GM23338 (cell line): Measurements from ENCODE around the gene RBM19. TPM values are rescaled to one million over a fixed set of nuclear protein-coding genes. Genes with fewer than 3 reads are reported as not detected.

Source experiments
- ATAC-seq: fragments of 200-7000 bp; cut with Tn5 transposase; 3 replicates; pipeline ENCODE4 v1.9.1; 2020
- DNase-seq: peaks from one replicate; pipeline ENCODE4 v3.0.0-alpha.2; 2015; ENCODE audit warnings: low spot score
- H2AFZ ChIP-seq: fragments of 200-600 bp; sonication (generic); 2 replicates; pipeline ENCODE4 v1.8.0; 2016; ENCODE audit warnings: antibody characterized with exemption, mild to moderate bottlenecking, moderate library complexity
- H3F3A ChIP-seq: fragments of 200-600 bp; sonication (generic); replicated peaks from 2 replicates; pipeline ENCODE4 v1.8.0; 2017; ENCODE audit warnings: antibody characterized with exemption, mixed run types, low read depth
- H3K27ac ChIP-seq: fragments of 200-600 bp; sonication (generic); 2 replicates; pipeline ENCODE4 v1.6.1; 2016; ENCODE audit warnings: low read depth
- H3K27me3 ChIP-seq: fragments of 200-600 bp; sonication (generic); 2 replicates; pipeline ENCODE4 v1.8.0; 2016; ENCODE audit warnings: mild to moderate bottlenecking, mixed run types, moderate library complexity; ENCODE audit not compliant: insufficient read depth
- H3K36me3 ChIP-seq: fragments of 200-600 bp; sonication (generic); 2 replicates; pipeline ENCODE4 v1.8.0; 2016; ENCODE audit warnings: mild to moderate bottlenecking; ENCODE audit not compliant: insufficient read depth
- H3K4me1 ChIP-seq: fragments of 200-600 bp; sonication (generic); 2 replicates; pipeline ENCODE4 v1.8.0; 2016; ENCODE audit warnings: mild to moderate bottlenecking, moderate library complexity; ENCODE audit not compliant: insufficient read depth
- H3K4me2 ChIP-seq: fragments of 200-600 bp; sonication (generic); 2 replicates; pipeline ENCODE4 v1.7.1; 2017; ENCODE audit warnings: mixed run types
- H3K4me3 ChIP-seq: fragments of 200-600 bp; sonication (generic); 2 replicates; pipeline ENCODE4 v1.6.1; 2016; ENCODE audit warnings: mixed run types
- H3K79me2 ChIP-seq: fragments of 200-600 bp; sonication (generic); replicated peaks from 2 replicates; pipeline ENCODE4 v1.8.0; 2017; ENCODE audit warnings: mild to moderate bottlenecking; ENCODE audit not compliant: insufficient read depth
- H3K9me2 ChIP-seq: fragments of 200-600 bp; sonication (generic); 2 replicates; pipeline ENCODE4 v1.8.0; 2017; ENCODE audit not compliant: insufficient read depth
- H4K20me1 ChIP-seq: fragments of 200-600 bp; sonication (generic); replicated peaks from 2 replicates; pipeline ENCODE4 v1.8.0; 2017; ENCODE audit warnings: mild to moderate bottlenecking; ENCODE audit not compliant: insufficient read depth
- H3K27ac Mint-ChIP-seq: 2 replicates; pipeline ENCODE4 v1.8.0; 2020; ENCODE audit warnings: inconsistent platforms, mild to moderate bottlenecking, moderate library complexity, mixed read lengths
- H3K27me3 Mint-ChIP-seq: 3 replicates; pipeline ENCODE4 v1.8.0; 2022; ENCODE audit warnings: low read depth, mild to moderate bottlenecking, moderate library complexity, mixed read lengths, inconsistent platforms; ENCODE audit not compliant: insufficient read depth, poor library complexity
- H3K36me3 Mint-ChIP-seq: 3 replicates; pipeline ENCODE4 v1.8.0; 2021; ENCODE audit warnings: low read depth, mild to moderate bottlenecking, inconsistent platforms, moderate library complexity, mixed read lengths
- H3K4me1 Mint-ChIP-seq: 3 replicates; pipeline ENCODE4 v1.8.0; 2020; ENCODE audit warnings: mild to moderate bottlenecking, inconsistent platforms, mixed read lengths
- H3K4me3 Mint-ChIP-seq: 3 replicates; pipeline ENCODE4 v1.8.0; 2021; ENCODE audit warnings: moderate library complexity, mild to moderate bottlenecking, inconsistent platforms, mixed read lengths
- H3K9me3 Mint-ChIP-seq: 3 replicates; pipeline ENCODE4 v1.8.0; 2020; ENCODE audit warnings: moderate library complexity, mild to moderate bottlenecking, inconsistent platforms, mixed read lengths
- ZNF114 ChIP-seq: fragments of 250-450 bp; sonication (Bioruptor Pico); IDR thresholded peaks from 2 replicates; pipeline ENCODE4 v1.5.0; 2020; ENCODE audit warnings: mild to moderate bottlenecking, moderate library complexity
- ZNF331 ChIP-seq: fragments of 250-450 bp; sonication (Bioruptor Pico); IDR thresholded peaks from 2 replicates; pipeline ENCODE4 v1.5.0; 2020; ENCODE audit warnings: low read depth, mild to moderate bottlenecking, moderate library complexity
- polyA plus RNA-seq: library from polyadenylated mRNA; unstranded; fragments of >200 nt; fragmentation: Nextera tagmentation; extraction: Ambion mirVana; gene quantifications from 2 replicates; pipeline ENCODE4 v1.2.1, GENCODE V29; 2016
- total RNA-seq: library from RNA; depleted of rRNA; stranded (reverse); fragments of >200 nt; shearing (Covaris generic); gene quantifications from 2 replicates; pipeline ENCODE4 v1.2.3, GENCODE V29; 2014
- TF ChIP-seq, protein P1 (sequence below): IDR thresholded peaks from 2 replicates; pipeline ENCODE4 v1.6.1; 2016; ENCODE audit warnings: antibody characterized with exemption
- TF ChIP-seq, protein P2 (sequence below): fragments of 250-450 bp; sonication (Bioruptor Pico); IDR thresholded peaks from 2 replicates; pipeline ENCODE4 v1.5.0; 2020; ENCODE audit warnings: mild to moderate bottlenecking, moderate library complexity

The RBM19 gene
- total and polyA plus RNA-seq, 2 experiments from 2014 or later = 43.4 to 56.7 TPM

DNA sequence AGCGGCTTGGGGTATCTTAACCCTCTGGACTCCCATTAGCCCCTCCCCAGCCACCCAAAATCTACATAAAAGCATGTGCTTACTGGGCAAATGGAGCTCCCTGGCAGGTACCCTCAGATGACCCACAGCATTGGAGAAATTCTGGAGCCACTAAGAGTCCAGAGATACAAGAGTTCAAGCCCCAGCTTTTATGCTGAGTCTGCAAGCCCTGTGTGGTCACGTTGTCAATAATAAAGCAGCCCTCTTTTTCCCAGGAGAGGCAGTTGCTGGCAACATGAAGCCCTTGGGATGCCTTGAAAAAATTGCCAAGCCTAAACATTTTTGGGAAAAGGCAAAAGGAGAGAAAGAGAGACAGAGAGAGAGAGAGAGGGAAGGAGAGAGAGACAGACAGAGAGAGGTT is 83.4 kb downstream of the RBM19 start:
- Histone ChIP-seq H3K36me3 (no peaks in the 10 kb centered on the region), H4K20me1 (no peaks in the 10 kb centered on the region), H3K4me1 (no peaks in the 10 kb centered on the region), H3K79me2 (no peaks in the 10 kb centered on the region), H3K4me2 (no peak overlapping the region), H3K4me3 (no peak overlapping the region), H3K27me3 (no peaks in the 10 kb centered on the region), H3F3A (no peaks in the 10 kb centered on the region), H2AFZ (no peak overlapping the region), H3K9me2 (no peaks in the 10 kb centered on the region), H3K27ac (no peak overlapping the region)
- TF ChIP-seq ZNF114 (no peak), ZNF331 (no peak)
- TF ChIP-seq, protein P1, sequence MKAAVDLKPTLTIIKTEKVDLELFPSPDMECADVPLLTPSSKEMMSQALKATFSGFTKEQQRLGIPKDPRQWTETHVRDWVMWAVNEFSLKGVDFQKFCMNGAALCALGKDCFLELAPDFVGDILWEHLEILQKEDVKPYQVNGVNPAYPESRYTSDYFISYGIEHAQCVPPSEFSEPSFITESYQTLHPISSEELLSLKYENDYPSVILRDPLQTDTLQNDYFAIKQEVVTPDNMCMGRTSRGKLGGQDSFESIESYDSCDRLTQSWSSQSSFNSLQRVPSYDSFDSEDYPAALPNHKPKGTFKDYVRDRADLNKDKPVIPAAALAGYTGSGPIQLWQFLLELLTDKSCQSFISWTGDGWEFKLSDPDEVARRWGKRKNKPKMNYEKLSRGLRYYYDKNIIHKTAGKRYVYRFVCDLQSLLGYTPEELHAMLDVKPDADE = no peak
- TF ChIP-seq, protein P2, sequence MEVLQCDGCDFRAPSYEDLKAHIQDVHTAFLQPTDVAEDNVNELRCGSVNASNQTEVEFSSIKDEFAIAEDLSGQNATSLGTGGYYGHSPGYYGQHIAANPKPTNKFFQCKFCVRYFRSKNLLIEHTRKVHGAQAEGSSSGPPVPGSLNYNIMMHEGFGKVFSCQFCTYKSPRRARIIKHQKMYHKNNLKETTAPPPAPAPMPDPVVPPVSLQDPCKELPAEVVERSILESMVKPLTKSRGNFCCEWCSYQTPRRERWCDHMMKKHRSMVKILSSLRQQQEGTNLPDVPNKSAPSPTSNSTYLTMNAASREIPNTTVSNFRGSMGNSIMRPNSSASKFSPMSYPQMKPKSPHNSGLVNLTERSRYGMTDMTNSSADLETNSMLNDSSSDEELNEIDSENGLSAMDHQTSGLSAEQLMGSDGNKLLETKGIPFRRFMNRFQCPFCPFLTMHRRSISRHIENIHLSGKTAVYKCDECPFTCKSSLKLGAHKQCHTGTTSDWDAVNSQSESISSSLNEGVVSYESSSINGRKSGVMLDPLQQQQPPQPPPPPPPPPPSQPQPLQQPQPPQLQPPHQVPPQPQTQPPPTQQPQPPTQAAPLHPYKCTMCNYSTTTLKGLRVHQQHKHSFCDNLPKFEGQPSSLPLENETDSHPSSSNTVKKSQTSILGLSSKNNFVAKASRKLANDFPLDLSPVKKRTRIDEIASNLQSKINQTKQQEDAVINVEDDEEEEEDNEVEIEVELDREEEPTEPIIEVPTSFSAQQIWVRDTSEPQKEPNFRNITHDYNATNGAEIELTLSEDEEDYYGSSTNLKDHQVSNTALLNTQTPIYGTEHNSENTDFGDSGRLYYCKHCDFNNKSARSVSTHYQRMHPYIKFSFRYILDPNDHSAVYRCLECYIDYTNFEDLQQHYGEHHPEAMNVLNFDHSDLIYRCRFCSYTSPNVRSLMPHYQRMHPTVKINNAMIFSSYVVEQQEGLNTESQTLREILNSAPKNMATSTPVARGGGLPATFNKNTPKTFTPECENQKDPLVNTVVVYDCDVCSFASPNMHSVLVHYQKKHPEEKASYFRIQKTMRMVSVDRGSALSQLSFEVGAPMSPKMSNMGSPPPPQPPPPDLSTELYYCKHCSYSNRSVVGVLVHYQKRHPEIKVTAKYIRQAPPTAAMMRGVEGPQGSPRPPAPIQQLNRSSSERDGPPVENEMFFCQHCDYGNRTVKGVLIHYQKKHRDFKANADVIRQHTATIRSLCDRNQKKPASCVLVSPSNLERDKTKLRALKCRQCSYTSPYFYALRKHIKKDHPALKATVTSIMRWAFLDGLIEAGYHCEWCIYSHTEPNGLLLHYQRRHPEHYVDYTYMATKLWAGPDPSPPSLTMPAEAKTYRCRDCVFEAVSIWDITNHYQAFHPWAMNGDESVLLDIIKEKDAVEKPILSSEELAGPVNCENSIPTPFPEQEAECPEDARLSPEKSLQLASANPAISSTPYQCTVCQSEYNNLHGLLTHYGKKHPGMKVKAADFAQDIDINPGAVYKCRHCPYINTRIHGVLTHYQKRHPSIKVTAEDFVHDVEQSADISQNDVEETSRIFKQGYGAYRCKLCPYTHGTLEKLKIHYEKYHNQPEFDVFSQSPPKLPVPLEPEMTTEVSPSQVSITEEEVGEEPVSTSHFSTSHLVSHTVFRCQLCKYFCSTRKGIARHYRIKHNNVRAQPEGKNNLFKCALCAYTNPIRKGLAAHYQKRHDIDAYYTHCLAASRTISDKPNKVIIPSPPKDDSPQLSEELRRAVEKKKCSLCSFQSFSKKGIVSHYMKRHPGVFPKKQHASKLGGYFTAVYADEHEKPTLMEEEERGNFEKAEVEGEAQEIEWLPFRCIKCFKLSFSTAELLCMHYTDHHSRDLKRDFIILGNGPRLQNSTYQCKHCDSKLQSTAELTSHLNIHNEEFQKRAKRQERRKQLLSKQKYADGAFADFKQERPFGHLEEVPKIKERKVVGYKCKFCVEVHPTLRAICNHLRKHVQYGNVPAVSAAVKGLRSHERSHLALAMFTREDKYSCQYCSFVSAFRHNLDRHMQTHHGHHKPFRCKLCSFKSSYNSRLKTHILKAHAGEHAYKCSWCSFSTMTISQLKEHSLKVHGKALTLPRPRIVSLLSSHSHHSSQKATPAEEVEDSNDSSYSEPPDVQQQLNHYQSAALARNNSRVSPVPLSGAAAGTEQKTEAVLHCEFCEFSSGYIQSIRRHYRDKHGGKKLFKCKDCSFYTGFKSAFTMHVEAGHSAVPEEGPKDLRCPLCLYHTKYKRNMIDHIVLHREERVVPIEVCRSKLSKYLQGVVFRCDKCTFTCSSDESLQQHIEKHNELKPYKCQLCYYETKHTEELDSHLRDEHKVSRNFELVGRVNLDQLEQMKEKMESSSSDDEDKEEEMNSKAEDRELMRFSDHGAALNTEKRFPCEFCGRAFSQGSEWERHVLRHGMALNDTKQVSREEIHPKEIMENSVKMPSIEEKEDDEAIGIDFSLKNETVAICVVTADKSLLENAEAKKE (CRISPR knock-in tag) = no peak
- Mint-ChIP-seq H3K4me1 (0 out of 3 replicates have a peak, but pooled peaks cover 3% of the 10 kb centered on the region), H3K36me3 (peaks cover 31% of the 10 kb centered on the region), H3K4me3 (no peak overlapping the region), H3K27me3 (peaks cover 3% of the 10 kb centered on the region), H3K9me3 (peaks cover 6% of the 10 kb centered on the region; the same call in 2 of the 3 replicates), H3K27ac (no peak overlapping the region)
- no peak for ATAC-seq
- no peak for DNase-seq
